ENCODE results near the gene CCDC124.
"Not testable (repeated sequence)": the region's sequence is repeated elsewhere in the genome, so short reads cannot be mapped to it uniquely, and the experiment has no call there.

GRCh38 chr19:17918151-17918550, 14.7 kb upstream of the CCDC124 start:
- not testable (repeated sequence) for TF ChIP-seq POLR2A (IDR thresholded peaks at IDR 0.05); CTCF (IDR thresholded peaks at IDR 0.05 in 4 of 5, conservative IDR thresholded peaks at IDR 0.05 in 1 of 5)
